GM19043 (cell line): ENCODE results near the gene B3GALNT1.

Experiments
- ATAC-seq: cut with Tn5 transposase; IDR thresholded peaks from one replicate; pipeline ENCODE4 v1.9.1; 2021; ENCODE audit warnings: low read depth; ENCODE audit not compliant: unreplicated experiment

The B3GALNT1 gene

DNA sequence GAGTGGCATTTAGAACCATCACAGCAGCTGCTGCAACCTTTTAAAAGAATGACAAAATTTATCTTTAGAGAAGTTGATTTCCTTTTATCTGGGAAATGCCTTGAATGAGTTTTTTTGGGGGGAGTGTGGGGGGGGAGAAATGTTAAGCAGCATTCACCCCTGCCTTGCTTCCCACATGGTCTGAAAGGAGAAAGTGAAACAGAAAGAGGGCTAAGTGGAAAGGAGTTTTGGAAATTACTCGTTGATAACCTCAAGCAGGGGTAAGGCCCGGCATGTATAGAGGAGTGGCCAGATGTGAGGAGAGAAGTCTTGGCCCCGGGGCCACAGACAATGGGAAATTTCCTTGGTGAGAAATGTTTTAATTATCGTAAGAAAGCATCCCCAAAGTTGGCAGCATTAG, 23.5 kb downstream of the B3GALNT1 start:
- ATAC-seq = peak; percentile 82

DNA sequence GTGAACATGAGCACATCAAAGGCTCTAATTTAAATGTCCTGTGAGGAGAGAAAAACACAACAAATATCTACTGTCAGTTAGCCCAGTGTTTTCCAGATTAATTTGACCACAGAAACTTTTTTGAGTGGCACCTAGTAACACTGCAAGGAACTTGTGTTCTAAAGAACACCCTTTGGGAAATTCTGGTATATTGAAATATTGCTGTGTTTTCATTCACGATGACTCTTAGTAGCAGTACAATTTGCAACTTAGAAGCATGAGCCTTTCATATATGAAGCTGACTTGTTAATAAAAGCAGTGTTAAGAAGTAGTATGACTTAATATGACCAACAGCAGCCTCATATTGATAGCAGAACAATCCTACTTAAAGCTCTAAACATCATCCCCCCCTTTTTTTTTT, 32.0 kb downstream of the B3GALNT1 start:
- ATAC-seq = no peak

DNA sequence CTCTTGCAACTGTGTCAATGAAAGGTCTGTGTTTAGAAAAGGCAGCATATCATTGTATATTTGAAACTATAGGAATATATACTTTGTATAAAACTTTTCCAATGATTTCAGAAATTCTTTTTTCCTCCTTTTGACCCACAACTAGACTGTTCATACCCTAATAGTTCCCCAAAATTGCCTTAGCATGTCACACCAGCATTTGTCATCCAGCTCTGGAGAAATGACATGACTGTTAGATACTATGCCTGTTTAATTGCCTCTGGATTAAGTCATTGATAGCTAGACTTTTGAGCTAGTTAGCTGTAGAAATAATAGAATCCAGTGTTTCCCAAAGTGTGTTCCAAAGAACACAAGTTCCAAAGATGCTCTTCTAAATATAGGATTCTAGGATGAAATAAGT, 32.4 kb downstream of the B3GALNT1 start:
- ATAC-seq = no peak

DNA sequence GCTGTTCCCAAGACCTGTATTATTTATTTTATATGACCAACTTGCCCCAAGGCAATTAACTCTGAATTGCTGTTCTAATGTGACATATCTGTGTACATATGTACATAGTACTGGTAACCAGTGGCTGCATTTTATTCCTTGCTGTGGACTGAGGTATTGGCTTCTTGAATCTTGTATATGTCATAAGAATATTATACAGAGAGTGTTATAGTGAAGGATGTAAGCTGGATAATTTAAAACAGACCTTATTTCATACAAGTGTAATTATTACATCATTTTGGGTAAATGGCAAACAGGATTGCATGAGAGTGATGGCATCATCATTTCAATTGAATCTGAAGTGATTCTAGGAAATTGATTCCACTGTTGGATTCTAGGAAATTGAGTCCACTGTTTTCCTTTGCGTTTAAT, 32.9 kb downstream of the B3GALNT1 start:
- ATAC-seq = no peak

DNA sequence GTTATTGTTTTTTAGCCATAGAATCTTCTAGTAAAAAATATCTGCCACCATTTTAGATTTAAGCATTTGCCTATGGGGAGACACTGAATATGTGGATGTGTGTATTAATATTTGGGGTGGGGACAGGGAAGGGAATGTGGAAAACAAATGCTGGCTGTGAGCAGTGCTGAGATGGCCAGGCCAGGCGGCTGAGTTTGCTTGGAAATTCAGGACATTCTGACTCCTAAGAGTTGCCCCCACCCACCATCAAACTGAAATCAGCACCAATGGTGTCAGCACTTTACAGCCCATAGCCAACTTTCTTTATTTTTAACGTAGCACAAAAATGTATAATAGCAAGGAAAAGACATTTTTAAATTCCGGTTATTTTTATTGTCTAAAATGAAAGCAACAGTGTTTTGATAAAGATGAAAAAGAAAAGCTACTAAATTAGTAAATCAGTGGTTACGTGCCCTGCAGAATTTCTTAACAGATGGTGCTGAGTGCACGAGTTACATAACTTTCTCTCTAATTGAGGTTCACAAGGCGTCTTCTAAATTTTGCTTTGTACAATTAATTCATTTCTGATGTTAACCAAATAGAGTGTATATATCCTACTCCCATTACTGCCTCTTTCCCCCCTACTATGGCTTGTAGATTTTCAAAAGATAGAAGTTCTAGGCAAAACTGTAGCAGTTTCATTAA, 34.0 kb downstream of the B3GALNT1 start:
- ATAC-seq = no peak

DNA sequence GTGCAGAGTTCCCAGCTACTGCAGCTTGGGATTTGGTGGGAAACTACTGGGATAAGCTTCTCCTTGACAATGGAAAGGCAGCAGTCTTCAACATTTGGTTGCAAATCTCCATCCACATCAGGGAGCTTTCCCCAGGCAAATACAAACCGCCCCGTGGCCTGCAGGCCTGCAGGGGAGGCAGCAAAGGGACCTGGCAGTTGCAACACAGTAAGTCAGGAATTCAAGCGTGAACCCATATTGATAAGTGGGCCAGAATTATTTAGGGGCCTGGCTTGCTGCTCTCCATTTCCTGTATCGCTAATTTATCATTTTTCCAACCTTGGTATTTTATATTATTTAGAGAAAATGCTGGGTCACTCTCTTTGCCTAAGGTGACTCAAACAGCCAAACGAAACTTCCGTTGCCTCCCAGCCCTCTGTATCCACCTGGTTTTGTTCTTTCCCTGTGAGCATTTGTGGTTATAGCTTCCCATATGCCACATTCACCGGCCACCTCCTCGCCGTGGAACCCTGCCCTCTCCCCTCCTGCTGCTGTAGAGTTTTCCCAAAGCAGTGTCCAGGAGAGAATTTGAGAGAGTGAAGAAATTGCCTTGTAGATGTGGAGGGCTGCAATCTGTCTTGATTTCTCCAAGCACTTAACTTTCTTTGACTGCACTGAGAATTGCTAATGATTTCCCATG, 34.8 kb downstream of the B3GALNT1 start:
- ATAC-seq = no peak

DNA sequence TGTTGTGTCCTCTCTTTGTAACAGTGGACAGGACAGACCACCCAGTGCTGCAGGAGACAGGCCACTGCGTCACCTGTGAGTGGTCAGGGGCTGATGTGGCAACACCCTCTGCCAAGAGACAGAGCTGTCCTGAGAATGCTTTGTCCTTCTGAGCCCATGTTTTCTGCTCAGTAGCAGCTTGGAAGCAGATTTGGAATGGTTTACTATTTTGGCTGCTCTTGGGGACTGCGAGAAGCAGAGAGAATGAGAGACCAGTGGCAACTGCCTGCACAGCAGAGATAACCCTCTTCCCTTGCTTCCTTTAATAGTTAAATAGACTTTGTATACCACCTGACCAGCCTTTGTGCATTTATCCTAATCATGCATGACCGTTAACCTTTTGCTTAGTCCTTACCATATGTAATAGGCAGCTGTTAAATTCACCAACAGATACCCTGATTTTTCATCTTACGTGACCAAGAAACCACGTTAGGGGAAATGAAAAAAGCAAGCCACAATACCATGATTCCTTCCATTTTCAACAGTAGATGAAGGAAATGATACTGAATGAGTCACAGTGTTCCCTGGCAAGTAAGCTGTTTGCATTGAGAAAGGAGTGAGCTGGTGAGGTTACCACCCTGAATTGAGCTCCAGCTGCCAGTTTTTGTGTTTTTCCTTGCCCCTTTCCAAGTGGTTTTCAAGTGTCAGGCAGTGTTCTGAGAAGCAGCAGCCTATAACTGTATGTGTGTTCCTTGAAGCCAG, 35.5 kb downstream of the B3GALNT1 start:
- peak; percentile 93 for ATAC-seq

DNA sequence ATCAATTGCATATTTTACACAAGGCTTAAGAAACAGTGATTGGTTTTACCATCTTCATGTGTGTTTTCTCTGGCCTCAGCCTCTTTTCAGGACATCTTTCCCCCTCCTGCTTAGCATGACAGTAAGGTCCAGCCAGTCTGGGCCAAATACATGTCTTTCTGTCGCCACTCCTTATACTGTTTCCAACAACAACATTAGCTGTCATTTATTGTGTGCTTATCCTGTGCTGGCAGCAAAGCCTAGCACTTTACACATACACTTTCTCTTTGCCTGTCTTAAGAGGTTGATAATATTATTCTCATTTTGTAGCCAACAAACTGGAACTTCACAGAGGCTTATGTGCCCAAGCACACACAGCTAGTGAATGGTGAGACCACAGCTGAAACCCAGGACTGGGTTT, 37.8 kb downstream of the B3GALNT1 start:
- ATAC-seq = peak; percentile 22

DNA sequence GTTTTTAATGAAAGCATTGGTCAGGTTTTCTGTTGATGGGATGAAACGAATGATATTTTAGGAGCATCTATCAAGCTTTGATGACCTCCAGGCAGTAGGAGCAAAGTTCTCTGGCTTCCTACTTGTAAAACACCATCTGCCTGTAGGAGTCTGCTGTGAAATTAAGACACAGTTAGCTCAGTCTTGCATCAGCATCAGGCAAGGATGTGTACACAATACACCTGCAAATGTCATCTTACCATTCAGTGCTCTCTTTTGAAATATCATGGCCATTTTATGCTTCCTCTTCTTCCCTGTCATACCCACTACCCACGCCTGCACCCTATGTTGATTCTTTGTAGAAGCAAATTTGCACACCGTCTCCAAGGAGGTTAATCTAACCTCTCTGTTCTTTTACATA, 38.2 kb downstream of the B3GALNT1 start:
- no peak for ATAC-seq

DNA sequence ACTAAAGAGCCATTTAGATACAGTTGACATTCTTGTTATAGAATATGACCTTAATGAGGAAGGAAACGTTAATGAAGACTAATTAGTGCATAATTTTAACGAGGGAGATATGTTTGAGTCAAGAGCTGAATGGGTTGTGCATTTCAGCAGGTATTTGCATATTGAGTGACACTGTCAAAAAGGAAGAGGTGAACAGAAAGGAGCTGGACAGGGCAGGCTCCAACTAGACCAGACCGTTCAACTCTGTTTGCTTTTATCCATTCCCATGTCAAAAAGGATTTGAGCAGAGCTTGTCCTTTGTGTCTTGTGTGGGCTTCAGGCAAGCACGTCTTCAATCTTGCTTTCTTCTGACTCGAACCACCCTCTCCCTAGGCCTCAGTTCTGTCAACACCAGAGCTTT, 40.7 kb downstream of the B3GALNT1 start:
- ATAC-seq = no peak

DNA sequence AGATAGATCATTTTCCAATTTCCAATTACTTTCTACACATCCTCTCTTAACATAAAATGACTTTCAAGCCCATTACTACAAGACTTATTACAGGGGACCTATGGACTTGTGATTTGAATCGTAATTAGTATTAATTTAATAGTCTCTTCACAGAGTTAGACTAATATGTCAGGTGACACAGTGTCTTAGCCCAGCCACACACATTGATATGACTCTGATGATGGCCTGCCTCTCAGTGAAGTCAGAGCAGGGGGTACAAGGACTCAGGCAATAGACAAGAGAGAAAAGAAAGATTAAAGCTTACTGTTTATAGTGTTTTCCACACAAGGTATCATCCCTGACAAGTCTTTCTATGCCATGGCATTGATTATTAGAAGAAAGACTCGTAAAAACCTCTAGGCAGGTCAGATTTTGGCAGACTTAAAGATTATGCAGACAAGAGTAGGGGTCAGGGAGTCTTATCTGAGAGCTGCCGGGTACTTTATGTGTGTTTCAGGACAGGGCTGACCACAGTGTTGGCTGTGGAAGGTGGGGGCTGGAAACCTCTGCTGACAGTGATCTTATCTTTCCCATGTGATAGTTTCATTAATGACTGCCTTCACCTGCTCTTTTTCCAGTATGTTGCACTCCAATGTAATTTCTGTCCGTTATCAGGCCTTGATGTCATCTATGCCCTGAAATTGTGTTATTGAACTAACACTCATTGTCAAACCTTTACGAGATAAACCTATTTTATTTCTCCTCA, 50.1 kb downstream of the B3GALNT1 start:
- no peak for ATAC-seq

DNA sequence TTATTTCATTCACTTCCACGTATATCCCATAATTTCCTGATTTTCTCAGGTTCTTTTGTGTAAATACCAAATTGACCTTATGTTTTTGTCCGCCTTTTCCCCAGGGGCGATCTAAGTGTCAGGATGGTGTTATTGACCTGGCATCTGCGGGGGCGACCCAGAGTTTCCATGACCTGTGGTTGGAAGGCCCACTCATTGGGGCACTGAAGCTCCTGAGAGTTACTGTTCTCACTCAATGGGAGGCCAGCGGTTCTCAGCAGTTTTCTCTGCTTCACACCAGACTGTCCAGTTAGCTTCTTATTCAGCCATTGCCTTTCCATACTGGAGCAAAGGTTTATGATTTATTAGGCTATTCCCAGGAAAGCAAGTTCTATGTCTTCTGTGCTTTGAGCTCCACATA, 53.3 kb downstream of the B3GALNT1 start:
- no peak for ATAC-seq

DNA sequence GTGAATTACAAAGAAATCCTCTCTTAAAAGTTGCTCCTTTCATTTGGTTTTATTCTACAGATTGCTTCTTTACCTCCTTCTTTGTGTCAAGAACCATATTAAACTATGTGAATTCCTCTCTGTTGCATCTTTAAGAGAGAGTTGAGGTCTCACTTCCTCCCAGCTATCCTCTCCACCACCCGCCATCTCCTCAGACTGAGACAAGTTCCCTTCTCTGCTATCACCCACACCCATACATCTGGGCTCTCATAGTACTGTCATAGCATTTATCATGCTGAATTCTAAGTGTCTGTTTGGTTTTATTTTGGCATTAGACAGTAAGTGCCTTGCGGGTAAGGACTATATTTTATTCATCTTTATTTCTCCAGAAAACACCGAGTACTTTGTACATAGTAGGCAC, 54.2 kb downstream of the B3GALNT1 start:
- peak; percentile 74 for ATAC-seq

DNA sequence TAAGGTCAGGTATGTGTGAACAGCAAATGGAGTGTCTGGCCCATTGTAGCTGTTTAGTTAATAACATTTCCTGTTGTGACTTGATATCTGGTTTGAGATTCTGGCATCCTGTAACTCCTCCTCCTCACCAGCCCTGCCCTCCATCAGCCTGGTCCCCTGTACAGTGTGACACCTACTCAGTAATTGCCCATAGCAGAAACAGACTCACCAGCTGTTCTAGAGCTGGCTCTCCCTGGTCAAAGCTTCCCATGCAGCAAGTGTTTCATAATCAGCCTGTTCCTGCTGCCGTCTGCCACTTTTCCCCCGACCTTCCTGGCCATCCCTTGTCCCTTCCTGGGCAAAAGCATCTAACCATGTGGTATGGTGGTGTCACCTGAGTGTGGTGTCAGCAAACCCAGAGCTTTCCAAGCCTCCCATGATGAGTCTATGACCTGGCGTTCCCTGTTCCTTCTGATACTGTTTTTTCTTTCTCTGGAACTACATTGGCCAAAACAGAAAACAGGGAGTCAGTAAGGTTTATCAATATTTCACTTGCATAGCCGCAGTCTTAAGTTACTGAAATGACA, 55.4 kb downstream of the B3GALNT1 start:
- ATAC-seq = no peak

DNA sequence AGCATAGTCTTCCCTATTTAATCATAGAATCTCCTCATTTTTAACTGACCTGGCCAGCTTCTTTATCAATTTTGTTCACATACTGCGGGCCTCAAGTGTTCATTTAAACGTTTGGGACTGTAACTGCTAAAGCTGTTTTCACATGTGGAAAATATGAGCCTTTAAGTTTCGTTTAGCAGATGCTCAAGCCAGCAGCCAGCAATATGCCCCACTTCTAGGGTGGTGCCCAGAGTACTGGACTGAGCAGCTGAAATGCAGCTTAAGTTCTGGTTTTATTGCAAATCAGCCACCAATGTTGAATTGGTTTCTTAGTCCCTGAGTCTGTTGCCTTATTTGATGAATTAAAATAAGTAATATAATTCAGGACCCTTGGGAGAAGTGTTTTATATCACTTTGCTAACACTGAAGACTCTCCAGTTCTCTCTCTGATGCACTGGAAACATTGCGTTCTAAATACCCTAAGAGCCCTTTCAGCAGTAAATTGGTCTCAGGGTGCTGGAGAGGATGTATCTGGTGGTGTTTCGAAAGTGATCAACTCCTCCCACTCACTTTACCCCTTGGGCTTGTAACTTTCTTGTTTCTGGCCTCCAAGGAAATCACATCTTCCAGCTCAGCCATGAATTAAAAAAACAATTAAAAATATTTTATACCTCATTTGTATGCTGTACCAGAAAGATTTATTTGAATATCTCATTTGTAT, 61.7 kb downstream of the B3GALNT1 start:
- peak; percentile 74 for ATAC-seq

DNA sequence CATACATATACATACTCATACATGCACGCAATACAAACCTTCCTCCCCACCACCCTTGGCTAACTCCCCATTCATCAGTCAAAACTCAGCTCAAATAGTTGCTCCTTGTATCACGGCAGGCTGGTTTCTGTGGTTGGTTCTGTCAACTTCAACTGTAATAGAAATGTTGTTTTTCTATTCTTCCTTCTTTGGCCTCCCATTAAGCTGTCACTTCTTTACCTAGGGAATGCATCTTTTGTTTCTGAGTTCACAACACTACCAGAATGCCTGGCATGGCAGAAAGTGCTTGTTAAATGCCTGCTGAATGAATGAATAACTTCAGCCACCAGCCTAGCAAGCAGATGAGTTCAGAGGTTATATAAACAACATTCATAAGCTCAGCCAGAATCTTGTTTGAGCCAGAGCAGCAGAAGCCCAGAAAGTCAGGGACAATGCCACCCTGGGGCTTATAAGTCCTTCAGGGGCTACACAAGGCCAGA, 63.1 kb downstream of the B3GALNT1 start:
- peak; percentile 47 for ATAC-seq

DNA sequence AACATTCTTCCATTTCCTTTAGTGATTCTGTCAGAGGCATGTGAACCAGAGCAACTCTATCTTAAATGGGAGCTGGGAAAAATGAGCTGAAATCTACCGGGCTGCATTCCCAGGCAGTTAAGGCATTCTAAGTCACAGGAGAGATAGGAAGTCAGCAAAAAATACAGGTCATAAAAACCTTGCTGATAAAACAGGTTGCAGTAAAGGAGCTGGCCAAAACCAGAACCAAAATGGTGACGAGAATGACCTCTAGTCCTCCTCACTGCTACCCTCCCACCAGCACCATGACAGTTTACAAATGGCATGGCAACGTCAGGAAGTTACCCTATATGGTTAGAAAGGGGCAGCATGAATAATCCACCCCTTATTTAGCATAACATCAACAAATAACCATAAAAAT, 66.4 kb downstream of the B3GALNT1 start:
- ATAC-seq = no peak

DNA sequence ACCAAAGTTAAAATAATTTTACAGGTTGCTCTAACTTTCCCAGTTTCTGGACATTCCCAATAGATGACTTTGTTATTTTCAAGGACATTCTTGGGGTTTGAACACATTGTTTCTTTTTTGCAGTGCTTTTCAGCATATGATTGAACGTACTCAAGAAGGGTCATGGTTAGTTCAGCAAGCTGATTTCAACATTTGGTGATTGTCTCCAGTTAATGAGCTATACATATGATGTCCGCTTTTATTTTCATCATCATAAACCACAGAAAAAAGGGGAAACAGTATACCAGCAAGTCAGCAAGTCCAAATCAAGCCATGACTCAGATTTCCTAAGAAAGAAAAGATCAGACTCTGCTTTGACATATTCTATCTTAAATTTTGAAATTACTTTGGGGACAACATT, 69.4 kb downstream of the B3GALNT1 start:
- no peak for ATAC-seq

DNA sequence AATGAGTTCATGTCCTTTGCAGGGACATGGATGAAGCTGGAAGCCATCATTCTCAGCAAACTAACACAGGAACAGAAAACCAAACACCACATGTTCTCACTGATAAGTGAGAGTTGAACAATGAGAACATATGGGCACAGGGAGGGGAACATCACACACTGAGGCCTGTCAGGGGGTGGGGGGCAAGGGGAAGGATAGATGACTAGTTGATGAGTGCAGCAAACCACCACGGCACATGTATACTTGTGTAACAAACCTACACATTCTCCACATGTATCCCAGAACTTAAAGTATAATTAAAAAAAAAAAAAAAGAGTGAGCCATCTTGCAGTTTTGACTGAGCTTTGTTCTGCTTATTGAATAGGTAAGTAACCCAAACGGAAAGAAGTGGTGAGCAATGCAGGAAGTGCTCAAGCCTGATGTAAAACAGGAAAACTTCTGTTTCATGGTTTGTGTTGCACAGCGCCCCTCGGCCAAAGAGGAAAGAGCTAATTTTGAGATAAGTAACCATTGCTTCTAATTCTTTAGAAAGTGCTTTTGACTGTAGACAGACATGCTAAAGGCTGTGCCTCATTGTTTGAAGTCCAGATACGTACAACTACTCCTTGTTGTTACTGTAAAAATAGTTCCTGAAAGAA, 70.1 kb downstream of the B3GALNT1 start:
- ATAC-seq = peak; percentile 81
